GM21423 (cell line): ENCODE data around the gene CSN2.
"Not testable (repeated sequence)": the region's sequence is repeated elsewhere in the genome, so short reads cannot be mapped to it uniquely, and the experiment has no call there.

Experiments used
- ATAC-seq: cut with Tn5 transposase; IDR thresholded peaks from one replicate; pipeline ENCODE4 v1.9.1; 2021; ENCODE audit warnings: mild to moderate bottlenecking, moderate library complexity; ENCODE audit not compliant: unreplicated experiment

Gene CSN2

GRCh38 chr4:69965628-69966027 lies at the start of gene CSN2:
Gene CSN2, minus strand, starts transcription at chr4:69965728. Its CDS starts 4,733 bp downstream, at chr4:69960995.
- no peak for ATAC-seq

GRCh38 chr4:70008771-70009170 lies 43.2 kb upstream of the CSN2 start:
- ATAC-seq, result no peak

DNA sequence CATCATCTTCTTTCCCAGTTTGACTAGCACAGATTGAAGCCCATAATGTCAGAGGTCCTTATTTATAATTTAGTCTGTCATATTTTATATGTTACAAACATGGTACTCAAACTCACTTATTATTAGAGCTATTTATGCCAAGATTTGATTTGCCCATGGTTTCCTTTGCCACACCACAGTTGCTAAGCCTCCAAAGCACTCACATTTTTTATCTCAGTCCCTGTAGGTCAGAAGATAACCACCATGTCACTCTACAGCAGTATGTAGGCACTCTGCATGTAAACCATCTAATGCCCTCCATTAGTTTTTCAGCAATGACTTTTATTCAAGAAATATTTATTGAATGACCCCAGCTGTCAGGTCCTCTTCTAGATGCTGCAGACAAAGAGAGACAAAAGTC lies 37.0 kb upstream of the CSN2 start:
- no peak for ATAC-seq

DNA sequence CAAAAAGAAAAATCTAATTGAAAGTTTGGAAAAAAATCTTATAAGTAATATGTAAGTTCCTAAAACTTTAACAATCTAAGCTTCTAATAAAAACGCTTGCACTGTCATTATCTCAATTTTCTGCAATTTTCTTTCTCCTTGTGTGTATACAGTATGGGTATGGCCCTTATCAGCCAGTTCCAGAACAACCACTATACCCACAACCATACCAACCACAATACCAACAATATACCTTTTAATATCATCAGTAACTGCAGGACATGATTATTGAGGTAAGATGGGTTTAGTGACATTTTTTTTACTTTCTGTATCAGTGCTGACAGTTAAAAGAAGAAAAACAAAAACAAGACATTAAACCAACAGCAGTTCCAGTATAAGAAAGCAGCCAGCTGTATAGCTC lies 35.2 kb upstream of the CSN2 start:
- no peak for ATAC-seq

- ATAC-seq, result no peak
Observed at GRCh38 chr4:69999420-69999819, 33.9 kb upstream of the CSN2 start.

DNA sequence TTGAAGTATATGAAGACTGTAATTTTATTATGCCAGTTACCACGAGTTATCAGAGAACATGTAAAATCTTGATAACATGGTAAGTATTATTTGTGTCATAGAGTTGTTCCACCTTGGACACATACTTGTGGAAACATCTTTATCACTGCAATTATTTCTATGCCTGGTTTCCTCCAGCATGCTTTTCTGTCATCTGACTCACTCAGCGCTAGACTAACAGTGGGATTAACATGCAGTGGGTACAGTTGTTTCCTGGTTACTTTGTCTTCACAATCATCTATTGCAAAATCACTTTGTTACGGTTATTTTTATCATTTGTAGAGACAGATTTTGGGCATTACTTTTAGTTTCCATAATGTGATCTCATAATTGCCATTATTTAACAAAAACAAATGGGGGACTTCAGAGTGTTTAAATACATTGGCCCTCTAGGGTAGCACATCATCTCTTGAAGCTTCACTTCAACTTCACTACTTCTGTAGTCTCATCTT lies 30.0 kb upstream of the CSN2 start, which contains the start of gene STATH:
Gene STATH, plus strand, starts transcription at position 441 of the 491 bp plus-strand sequence. CDS start 2,472 bp downstream, outside the sequence.
- no peak for ATAC-seq

GRCh38 chr4:69994782-69995181 lies 29.3 kb upstream of the CSN2 start:
- ATAC-seq, result no peak

- no peak for ATAC-seq
Observed at GRCh38 chr4:69991016-69991415, 25.5 kb upstream of the CSN2 start.

- no peak for ATAC-seq
Observed at GRCh38 chr4:69986663-69987062, 21.1 kb upstream of the CSN2 start.

- no peak for ATAC-seq
Observed at GRCh38 chr4:69984030-69984443, 18.5 kb upstream of the CSN2 start.

GRCh38 chr4:69977582-69977981 lies 12.1 kb upstream of the CSN2 start:
- no peak for ATAC-seq

GRCh38 chr4:69974631-69975030 lies 9.1 kb upstream of the CSN2 start:
- ATAC-seq, result no peak

DNA sequence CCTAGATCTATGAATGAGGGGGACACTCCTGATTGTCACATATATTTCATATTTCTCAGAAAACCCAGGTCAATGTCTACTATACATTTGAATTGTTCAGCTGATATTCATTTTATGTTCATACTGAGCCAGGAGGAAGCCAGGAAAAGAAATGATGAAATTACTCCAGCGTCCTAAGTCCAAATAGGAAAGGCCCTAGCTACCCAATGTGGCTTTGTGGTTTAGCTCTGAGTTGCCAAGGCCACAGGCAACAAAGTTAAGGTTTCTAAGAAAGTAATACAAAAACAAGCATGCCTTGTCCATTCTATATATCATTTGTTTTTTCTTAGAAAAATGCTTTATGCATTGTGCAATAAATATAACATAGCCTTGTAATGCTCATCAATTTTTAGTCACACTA lies 4.5 kb upstream of the CSN2 start:
- no peak for ATAC-seq

- ATAC-seq, result no peak
Observed at GRCh38 chr4:69957209-69957608, 8.3 kb downstream of the CSN2 start.

DNA sequence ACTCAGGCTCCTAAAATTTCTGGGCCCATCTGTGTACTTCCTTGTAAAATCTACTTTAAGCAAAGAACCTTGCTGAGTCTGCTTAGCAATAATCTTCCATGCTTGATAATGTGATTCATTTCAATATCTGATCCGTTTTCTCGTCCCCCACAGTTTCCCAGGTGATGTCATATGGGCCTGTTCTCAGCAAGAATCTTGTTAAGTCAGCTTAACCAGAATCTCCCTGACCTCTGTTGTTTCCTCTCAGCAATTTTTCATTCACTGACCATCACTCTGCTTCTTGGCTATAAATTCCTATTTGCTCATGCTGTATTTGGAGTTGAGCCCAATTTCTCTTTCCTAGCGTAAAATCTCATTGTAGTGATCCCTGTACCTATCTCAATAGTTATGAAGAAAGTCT lies 13.9 kb downstream of the CSN2 start:
- no peak for ATAC-seq

- ATAC-seq, result no peak
Observed at GRCh38 chr4:69936566-69936965, 29.0 kb downstream of the CSN2 start.

- ATAC-seq, result no peak
Observed at GRCh38 chr4:69934150-69934549, 31.4 kb downstream of the CSN2 start.

DNA sequence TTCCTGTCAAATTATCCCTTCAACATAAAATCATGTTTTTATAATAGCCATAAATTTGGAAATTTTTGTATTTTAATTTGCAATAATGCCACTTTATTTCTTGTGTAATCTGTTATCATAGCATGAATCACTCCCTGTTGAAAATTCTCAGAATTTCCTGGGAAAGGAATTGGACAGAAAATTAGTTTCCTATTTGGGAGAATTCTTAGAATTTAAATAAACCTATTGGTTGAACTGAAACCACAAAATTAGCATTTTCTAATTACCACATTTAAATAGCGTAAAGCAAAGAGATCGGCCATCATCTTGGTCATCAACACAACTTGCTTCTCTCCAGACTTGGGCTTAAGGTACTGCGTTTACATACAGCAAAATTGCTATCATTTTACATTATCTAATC lies 34.8 kb downstream of the CSN2 start, which contains the start of gene CSN1S1:
Gene CSN1S1, plus strand, starts transcription at position 301 of the 400 bp plus-strand sequence. CDS start 1,488 bp downstream, outside the sequence.
- no peak for ATAC-seq

- not testable (repeated sequence) for ATAC-seq
Observed at GRCh38 chr4:69923782-69924410, 41.6 kb downstream of the CSN2 start.

DNA sequence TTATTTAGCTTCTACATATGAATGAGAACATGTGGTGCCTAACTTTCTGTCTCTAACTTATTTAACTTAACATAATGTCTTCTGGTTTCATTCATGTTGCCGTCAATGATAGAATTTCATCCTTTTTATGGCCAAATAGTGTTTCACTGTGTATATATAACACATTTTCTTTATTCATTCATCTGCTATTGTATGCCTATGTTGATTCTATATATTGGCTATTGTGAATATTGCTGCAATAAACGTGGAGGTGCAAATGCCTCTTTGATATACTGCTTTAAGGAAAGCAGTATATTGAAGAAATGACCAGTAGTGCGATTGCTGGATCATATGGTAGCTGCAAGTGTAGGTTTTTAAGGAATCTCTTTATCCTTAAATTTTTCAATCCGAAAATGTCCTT lies 44.7 kb downstream of the CSN2 start:
- ATAC-seq, result no peak

- ATAC-seq, result peak; percentile 74
Observed at GRCh38 chr4:69910016-69910782, 55.3 kb downstream of the CSN2 start.

GRCh38 chr4:69909195-69909594 lies 56.3 kb downstream of the CSN2 start:
- no peak for ATAC-seq
